ENCODE results near the gene IRF7. TPM values are rescaled to one million over a fixed set of nuclear protein-coding genes. Genes with fewer than 3 reads are reported as not detected.

The IRF7 gene
- total and polyA plus RNA-seq, 2 experiments from 2014 or later: 12.3 to 17.3 TPM

GRCh38 chr11:643849-644738 lies 28.3 kb upstream of the IRF7 start (continued):
- no peak for TF ChIP-seq ZNF462 (CRISPR knock-in tag; IDR thresholded peaks at IDR 0.05)

DNA sequence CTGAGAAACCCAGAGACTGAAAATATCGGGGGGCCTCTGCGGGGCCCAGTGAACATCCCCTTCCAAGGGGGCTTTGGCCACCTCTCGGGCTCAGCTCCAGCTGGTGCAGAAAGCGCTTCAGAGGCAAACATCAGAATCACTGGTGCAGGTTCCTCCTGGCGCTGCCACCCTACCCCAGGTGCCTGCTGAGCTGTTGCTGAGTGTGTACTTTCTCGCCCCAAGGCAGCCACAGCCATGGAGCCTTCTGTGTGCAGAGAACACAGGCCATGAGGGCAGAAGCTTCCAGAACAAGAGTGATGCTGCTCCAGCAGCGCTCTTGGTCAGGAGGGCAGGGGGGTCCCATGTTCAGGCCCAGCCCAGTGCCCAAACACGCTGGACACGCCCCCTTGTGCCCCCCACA lies 27.6 kb upstream of the IRF7 start:
- Histone ChIP-seq H3K27ac (ENCODE audit: low read depth) (no peak overlapping the region), H3K27me3 (ENCODE audit: insufficient read depth) (peaks cover 27% of the 10 kb centered on the region), H2AFZ (no peak overlapping the region), H3K9me2 (ENCODE audit: insufficient read depth) (no peaks in the 10 kb centered on the region), H3K4me1 (ENCODE audit: insufficient read depth) (peaks cover 12% of the 10 kb centered on the region), H3K36me3 (ENCODE audit: insufficient read depth) (no peaks in the 10 kb centered on the region), H3F3A (replicated peaks; ENCODE audit: low read depth) (peaks cover 12% of the 10 kb centered on the region; the same call in 1 of the 2 replicates), H4K20me1 (replicated peaks; ENCODE audit: insufficient read depth) (no peaks in the 10 kb centered on the region), H3K79me2 (replicated peaks; ENCODE audit: insufficient read depth) (no peaks in the 10 kb centered on the region), H3K4me3 (no peak overlapping the region), H3K4me2 (no peak overlapping the region)
- no peak for DNase-seq (ENCODE audit: low spot score)
- Mint-ChIP-seq H3K9me3 (no peaks in the 10 kb centered on the region), H3K4me3 (no peak overlapping the region), H3K36me3 (ENCODE audit: low read depth) (peaks cover 14% of the 10 kb centered on the region), H3K27me3 (ENCODE audit: insufficient read depth, low read depth, poor library complexity) (peaks cover 38% of the 10 kb centered on the region), H3K27ac (no peak overlapping the region), H3K4me1 (peaks cover 17% of the 10 kb centered on the region; the same call in 2 of the 3 replicates)
- ATAC-seq: no peak
- no peak for TF ChIP-seq EZH2 (IDR thresholded peaks at IDR 0.05; ENCODE audit: low read depth, unreplicated experiment)
- no peak for TF ChIP-seq ZNF331 (CRISPR knock-in tag; IDR thresholded peaks at IDR 0.05; ENCODE audit: low read depth)
- TF ChIP-seq ZNF462 (CRISPR knock-in tag; IDR thresholded peaks at IDR 0.05): no peak
- TF ChIP-seq, protein P1, sequence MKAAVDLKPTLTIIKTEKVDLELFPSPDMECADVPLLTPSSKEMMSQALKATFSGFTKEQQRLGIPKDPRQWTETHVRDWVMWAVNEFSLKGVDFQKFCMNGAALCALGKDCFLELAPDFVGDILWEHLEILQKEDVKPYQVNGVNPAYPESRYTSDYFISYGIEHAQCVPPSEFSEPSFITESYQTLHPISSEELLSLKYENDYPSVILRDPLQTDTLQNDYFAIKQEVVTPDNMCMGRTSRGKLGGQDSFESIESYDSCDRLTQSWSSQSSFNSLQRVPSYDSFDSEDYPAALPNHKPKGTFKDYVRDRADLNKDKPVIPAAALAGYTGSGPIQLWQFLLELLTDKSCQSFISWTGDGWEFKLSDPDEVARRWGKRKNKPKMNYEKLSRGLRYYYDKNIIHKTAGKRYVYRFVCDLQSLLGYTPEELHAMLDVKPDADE (IDR thresholded peaks at IDR 0.05): no peak
- TF ChIP-seq POLR2AphosphoS5 (IDR thresholded peaks at IDR 0.05; ENCODE audit: low read depth): no peak
- no peak for TF ChIP-seq NANOG (IDR thresholded peaks at IDR 0.05; ENCODE audit: borderline replicate concordance)
